ENCODE measurements around the gene SOX13.

GRCh38 chr1:204075139-204075521 is 2.2 kb downstream of the SOX13 start:
- no peak for TF ChIP-seq CTCF (conservative IDR thresholded peaks at IDR 0.05)
- no peak for TF ChIP-seq ZFX (IDR thresholded peaks at IDR 0.05)
